Neural cell (in vitro differentiated cells): Measurements from ENCODE around the gene MLX. TPM values are rescaled to one million over a fixed set of nuclear protein-coding genes. Genes with fewer than 3 reads are reported as not detected.

Source experiments
- H2AFZ ChIP-seq: fragments of 200-600, 300-800 bp; sonication (generic), shearing (Covaris generic); 2 replicates; pipeline ENCODE4 v1.6.0; 2014; ENCODE audit warnings: low read depth, mild to moderate bottlenecking, antibody characterized with exemption, low read length, moderate library complexity
- H3F3A ChIP-seq: fragments of 200-600 bp; shearing (Covaris generic); 2 replicates; pipeline ENCODE4 v1.6.1; 2016; ENCODE audit warnings: mild to moderate bottlenecking, moderate library complexity, mixed read lengths, antibody characterized with exemption, low read length; ENCODE audit not compliant: insufficient read depth, poor library complexity, severe bottlenecking
- H3K27ac ChIP-seq: fragments of 200-600, 300-800 bp; sonication (generic), shearing (Covaris generic); 2 replicates; pipeline ENCODE4 v1.5.1; 2014; ENCODE audit warnings: mild to moderate bottlenecking, low read length, moderate library complexity
- H3K27me3 ChIP-seq: fragments of 300-800, 200-600 bp; sonication (generic), shearing (Covaris generic); 2 replicates; pipeline ENCODE4 v1.6.0; 2014; ENCODE audit warnings: mild to moderate bottlenecking, low read depth, low read length, moderate library complexity; ENCODE audit not compliant: insufficient read depth
- H3K36me3 ChIP-seq: fragments of 300-800, 200-600 bp; sonication (generic), shearing (Covaris generic); 2 replicates; pipeline ENCODE4 v1.5.1; 2014; ENCODE audit warnings: mild to moderate bottlenecking, antibody characterized with exemption, low read length, moderate library complexity; ENCODE audit not compliant: insufficient read depth
- H3K4me2 ChIP-seq: fragments of 300-800, 200-600 bp; sonication (generic), shearing (Covaris generic); 2 replicates; pipeline ENCODE4 v1.6.0; 2014; ENCODE audit warnings: mild to moderate bottlenecking, low read length
- H3K4me3 ChIP-seq: fragments of 300-800, 200-600 bp; sonication (generic), shearing (Covaris generic); 2 replicates; pipeline ENCODE4 v1.5.1; 2014; ENCODE audit warnings: mild to moderate bottlenecking, low read length, moderate library complexity
- H3K79me2 ChIP-seq: fragments of 200-600 bp; shearing (Covaris generic); replicated peaks from 2 replicates; pipeline ENCODE4 v1.6.0; 2014; ENCODE audit warnings: mild to moderate bottlenecking, low read length, moderate library complexity; ENCODE audit not compliant: insufficient read depth
- H3K9ac ChIP-seq: fragments of 300-800, 200-600 bp; sonication (generic), shearing (Covaris generic); 2 replicates; pipeline ENCODE4 v1.6.1; 2016; ENCODE audit warnings: mild to moderate bottlenecking, low read length, mixed read lengths
- H3K9me2 ChIP-seq: fragments of 200-600 bp; shearing (Covaris generic); 2 replicates; pipeline ENCODE4 v1.6.1; 2016; ENCODE audit warnings: mild to moderate bottlenecking, low read length, mixed read lengths; ENCODE audit not compliant: insufficient read depth
- H3K9me3 ChIP-seq: fragments of 200-600, 300-800 bp; sonication (generic), shearing (Covaris generic); 2 replicates; pipeline ENCODE4 v1.6.1; 2016; ENCODE audit warnings: mild to moderate bottlenecking, mixed run types, low read length, moderate library complexity, mixed read lengths
- H4K20me1 ChIP-seq: fragments of 200-600 bp; shearing (Covaris generic); 2 replicates; pipeline ENCODE4 v1.6.1; 2016; ENCODE audit warnings: mild to moderate bottlenecking, mixed run types; ENCODE audit not compliant: insufficient read depth
- EP300 ChIP-seq: fragments of 450-650 bp; conservative IDR thresholded peaks from 2 replicates; pipeline ENCODE4 v1.6.1; 2014; ENCODE audit warnings: antibody characterized with exemption, mild to moderate bottlenecking, moderate library complexity; ENCODE audit not compliant: poor library complexity, severe bottlenecking
- EZH2 ChIP-seq: fragments of 200-600, 300-800 bp; shearing (Covaris generic), sonication (generic); IDR thresholded peaks from 2 replicates; pipeline ENCODE4 v1.6.1; 2014; ENCODE audit warnings: antibody characterized with exemption, low read length, borderline replicate concordance, mild to moderate bottlenecking; ENCODE audit not compliant: insufficient read depth, poor library complexity, severe bottlenecking
- MXI1 ChIP-seq: fragments of 450-650 bp; conservative IDR thresholded peaks from 2 replicates; pipeline ENCODE4 v1.6.1; 2014; ENCODE audit warnings: antibody characterized with exemption, mild to moderate bottlenecking; ENCODE audit not compliant: poor library complexity, severe bottlenecking
- POLR2AphosphoS5 ChIP-seq: IDR thresholded peaks from 2 replicates; pipeline ENCODE4 v1.6.1; 2012
- RAD21 ChIP-seq: fragments of 450-650 bp; conservative IDR thresholded peaks from 2 replicates; pipeline ENCODE4 v1.6.1; 2014; ENCODE audit warnings: antibody characterized with exemption, mild to moderate bottlenecking, moderate library complexity
- SMC3 ChIP-seq: fragments of 450-650 bp; conservative IDR thresholded peaks from 2 replicates; pipeline ENCODE4 v1.6.1; 2014; ENCODE audit warnings: antibody characterized with exemption, mild to moderate bottlenecking, moderate library complexity; ENCODE audit not compliant: poor library complexity
- TAF1 ChIP-seq: IDR thresholded peaks from 2 replicates; pipeline ENCODE4 v1.6.1; 2012; ENCODE audit warnings: low read depth
- polyA plus RNA-seq: library from polyadenylated mRNA; depleted of rRNA; stranded (reverse); fragments of >200 nt; gene quantifications from 2 replicates; pipeline ENCODE4 v1.2.3, GENCODE V29; 2014
- TF ChIP-seq, protein P1 (sequence below): IDR thresholded peaks from 2 replicates; pipeline ENCODE4 v1.6.1; 2012; ENCODE audit warnings: borderline replicate concordance
- TF ChIP-seq, protein P2 (sequence below): fragments of 450-650 bp; IDR thresholded peaks from 2 replicates; pipeline ENCODE4 v1.5.1; 2014; ENCODE audit warnings: antibody characterized with exemption, mild to moderate bottlenecking, moderate library complexity; ENCODE audit not compliant: poor library complexity, severe bottlenecking

The MLX gene
- polyA plus RNA-seq, 1 donor from 2014 or later: 47.2 TPM

DNA sequence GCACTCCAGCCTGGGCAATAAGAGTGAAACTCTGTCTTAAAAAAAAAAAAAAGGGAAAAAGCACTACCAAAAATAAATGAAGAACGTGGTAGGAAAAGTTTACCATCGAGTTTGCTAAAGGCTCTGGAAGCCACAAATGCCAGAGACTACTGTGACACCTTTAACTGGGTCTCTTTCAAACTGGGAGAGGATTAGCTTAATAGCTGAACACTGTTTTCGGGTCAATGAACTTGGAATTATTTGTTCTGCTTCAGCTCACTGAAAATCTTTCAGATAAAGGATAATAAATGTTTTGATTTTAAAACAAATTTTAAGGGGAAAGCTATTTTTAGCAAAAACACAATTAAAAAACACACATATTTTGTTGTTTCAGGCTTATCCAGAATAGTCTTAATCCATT, 40.9 kb downstream of the MLX start:
- H3K27me3 ChIP-seq: no peaks in the 10 kb centered on the region
- no peaks in the 10 kb centered on the region for H3K9me3 ChIP-seq
- peak overlapping the region; percentile 95 for H3K9ac ChIP-seq
- no peaks in the 10 kb centered on the region for H3F3A ChIP-seq
- no peak overlapping the region for H2AFZ ChIP-seq
- peak overlapping the region; percentile 78 for H3K4me3 ChIP-seq
- no peaks in the 10 kb centered on the region for H3K9me2 ChIP-seq
- H3K36me3 ChIP-seq: no peaks in the 10 kb centered on the region
- TF ChIP-seq, protein P1, sequence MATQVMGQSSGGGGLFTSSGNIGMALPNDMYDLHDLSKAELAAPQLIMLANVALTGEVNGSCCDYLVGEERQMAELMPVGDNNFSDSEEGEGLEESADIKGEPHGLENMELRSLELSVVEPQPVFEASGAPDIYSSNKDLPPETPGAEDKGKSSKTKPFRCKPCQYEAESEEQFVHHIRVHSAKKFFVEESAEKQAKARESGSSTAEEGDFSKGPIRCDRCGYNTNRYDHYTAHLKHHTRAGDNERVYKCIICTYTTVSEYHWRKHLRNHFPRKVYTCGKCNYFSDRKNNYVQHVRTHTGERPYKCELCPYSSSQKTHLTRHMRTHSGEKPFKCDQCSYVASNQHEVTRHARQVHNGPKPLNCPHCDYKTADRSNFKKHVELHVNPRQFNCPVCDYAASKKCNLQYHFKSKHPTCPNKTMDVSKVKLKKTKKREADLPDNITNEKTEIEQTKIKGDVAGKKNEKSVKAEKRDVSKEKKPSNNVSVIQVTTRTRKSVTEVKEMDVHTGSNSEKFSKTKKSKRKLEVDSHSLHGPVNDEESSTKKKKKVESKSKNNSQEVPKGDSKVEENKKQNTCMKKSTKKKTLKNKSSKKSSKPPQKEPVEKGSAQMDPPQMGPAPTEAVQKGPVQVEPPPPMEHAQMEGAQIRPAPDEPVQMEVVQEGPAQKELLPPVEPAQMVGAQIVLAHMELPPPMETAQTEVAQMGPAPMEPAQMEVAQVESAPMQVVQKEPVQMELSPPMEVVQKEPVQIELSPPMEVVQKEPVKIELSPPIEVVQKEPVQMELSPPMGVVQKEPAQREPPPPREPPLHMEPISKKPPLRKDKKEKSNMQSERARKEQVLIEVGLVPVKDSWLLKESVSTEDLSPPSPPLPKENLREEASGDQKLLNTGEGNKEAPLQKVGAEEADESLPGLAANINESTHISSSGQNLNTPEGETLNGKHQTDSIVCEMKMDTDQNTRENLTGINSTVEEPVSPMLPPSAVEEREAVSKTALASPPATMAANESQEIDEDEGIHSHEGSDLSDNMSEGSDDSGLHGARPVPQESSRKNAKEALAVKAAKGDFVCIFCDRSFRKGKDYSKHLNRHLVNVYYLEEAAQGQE: no peak
- TF ChIP-seq, protein P2, sequence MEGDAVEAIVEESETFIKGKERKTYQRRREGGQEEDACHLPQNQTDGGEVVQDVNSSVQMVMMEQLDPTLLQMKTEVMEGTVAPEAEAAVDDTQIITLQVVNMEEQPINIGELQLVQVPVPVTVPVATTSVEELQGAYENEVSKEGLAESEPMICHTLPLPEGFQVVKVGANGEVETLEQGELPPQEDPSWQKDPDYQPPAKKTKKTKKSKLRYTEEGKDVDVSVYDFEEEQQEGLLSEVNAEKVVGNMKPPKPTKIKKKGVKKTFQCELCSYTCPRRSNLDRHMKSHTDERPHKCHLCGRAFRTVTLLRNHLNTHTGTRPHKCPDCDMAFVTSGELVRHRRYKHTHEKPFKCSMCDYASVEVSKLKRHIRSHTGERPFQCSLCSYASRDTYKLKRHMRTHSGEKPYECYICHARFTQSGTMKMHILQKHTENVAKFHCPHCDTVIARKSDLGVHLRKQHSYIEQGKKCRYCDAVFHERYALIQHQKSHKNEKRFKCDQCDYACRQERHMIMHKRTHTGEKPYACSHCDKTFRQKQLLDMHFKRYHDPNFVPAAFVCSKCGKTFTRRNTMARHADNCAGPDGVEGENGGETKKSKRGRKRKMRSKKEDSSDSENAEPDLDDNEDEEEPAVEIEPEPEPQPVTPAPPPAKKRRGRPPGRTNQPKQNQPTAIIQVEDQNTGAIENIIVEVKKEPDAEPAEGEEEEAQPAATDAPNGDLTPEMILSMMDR: no peak
- TF ChIP-seq RAD21 (no peak), SMC3 (no peak), TAF1 (no peak), EP300 (no peak), POLR2AphosphoS5 (no peak), EZH2 (no peak), MXI1 (no peak)
- H3K79me2 ChIP-seq: peaks cover 49% of the 10 kb centered on the region
- H4K20me1 ChIP-seq: no peaks in the 10 kb centered on the region
- H3K4me2 ChIP-seq: peak overlapping the region; percentile 98
- peak overlapping the region; percentile 90 for H3K27ac ChIP-seq

DNA sequence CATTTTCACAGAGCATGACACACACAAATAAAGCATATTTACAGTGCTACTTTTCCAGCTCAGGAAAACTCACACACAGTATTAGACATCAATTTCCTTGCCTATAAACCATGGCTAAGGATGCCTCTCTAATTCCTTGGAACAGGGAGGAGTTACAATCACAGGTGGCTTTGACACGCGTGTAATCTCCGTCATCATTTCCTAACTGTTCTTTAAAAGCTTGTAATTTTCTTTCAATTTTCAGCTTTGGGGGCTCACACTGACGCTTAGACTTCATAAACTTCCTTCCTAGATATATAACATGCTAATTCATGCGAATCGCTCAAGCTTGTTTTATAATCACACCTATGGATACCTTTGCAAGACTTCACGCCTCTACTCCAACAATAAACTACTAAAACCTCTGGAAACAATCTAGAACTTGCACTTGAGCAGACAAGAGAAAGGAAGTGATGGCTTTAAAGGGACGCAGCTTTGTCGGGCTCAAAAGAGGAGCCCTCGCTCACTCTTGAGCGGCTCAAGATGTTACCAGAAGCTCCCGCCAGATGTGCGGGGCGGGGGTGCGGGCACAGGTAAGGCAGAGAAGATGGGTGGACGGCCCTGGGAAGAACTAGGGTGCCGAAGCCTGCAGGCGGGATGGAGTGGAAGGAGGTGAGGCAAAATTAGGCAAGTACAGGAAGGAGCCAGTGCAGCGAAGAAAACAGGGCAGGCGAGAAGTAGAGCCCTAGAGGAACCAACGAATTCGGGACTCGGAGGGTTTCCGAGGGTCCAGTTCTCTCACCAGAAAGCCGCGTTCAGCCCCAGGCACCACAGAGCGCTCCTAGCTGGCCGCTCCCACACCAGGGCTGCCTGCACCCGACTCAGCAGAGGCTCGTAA, 41.6 kb downstream of the MLX start:
- no peaks in the 10 kb centered on the region for H3F3A ChIP-seq
- no peaks in the 10 kb centered on the region for H3K9me3 ChIP-seq
- H4K20me1 ChIP-seq: no peaks in the 10 kb centered on the region
- peak overlapping the region; percentile 90 for H3K27ac ChIP-seq
- no peaks in the 10 kb centered on the region for H3K9me2 ChIP-seq
- peak overlapping the region; percentile 78 for H3K4me3 ChIP-seq
- peak overlapping the region; percentile 95 for H3K9ac ChIP-seq
- peaks cover 44% of the 10 kb centered on the region for H3K79me2 ChIP-seq
- peak overlapping the region; percentile 58 for H2AFZ ChIP-seq
- TF ChIP-seq EZH2 (no peak), TAF1 (no peak), SMC3 (no peak), RAD21 (peak; percentile 44), MXI1 (no peak), POLR2AphosphoS5 (no peak)
- peak overlapping the region; percentile 98 for H3K4me2 ChIP-seq
- H3K27me3 ChIP-seq: no peaks in the 10 kb centered on the region
- no peaks in the 10 kb centered on the region for H3K36me3 ChIP-seq
